OCI-LY3 (cell line): ENCODE measurements around the gene SYCP2L.

Experiments
- H2AFZ ChIP-seq: fragments of 200-600, 300-600 bp; shearing (Covaris generic); 2 replicates; pipeline ENCODE4 v1.6.0; 2014; ENCODE audit warnings: antibody characterized with exemption, low read depth, low read length
- H3K27ac ChIP-seq: fragments of 200-600, 300-600 bp; sonication (generic); 2 replicates; pipeline ENCODE4 v1.5.1; 2014; ENCODE audit warnings: mild to moderate bottlenecking, low read length, moderate library complexity, mixed read lengths
- H3K27me3 ChIP-seq: fragments of 200-600, 300-600 bp; sonication (generic); 2 replicates; pipeline ENCODE4 v1.6.1; 2014; ENCODE audit warnings: low read depth, low read length, mixed read lengths
- H3K36me3 ChIP-seq: fragments of 200-600, 300-600 bp; sonication (generic); replicated peaks from 2 replicates; pipeline ENCODE3; 2014; ENCODE audit warnings: low read depth, low read length, mixed read lengths
- H3K4me1 ChIP-seq: fragments of 300-600, 200-600 bp; sonication (generic); 2 replicates; pipeline ENCODE4 v1.6.1; 2014; ENCODE audit warnings: low read length, mixed read lengths
- H3K4me2 ChIP-seq: fragments of 200-600, 300-600 bp; sonication (generic); 2 replicates; pipeline ENCODE4 v1.6.1; 2014; ENCODE audit warnings: low read length, mixed read lengths
- H3K4me3 ChIP-seq: fragments of 300-600, 200-600 bp; sonication (generic); 2 replicates; pipeline ENCODE4 v1.5.1; 2014; ENCODE audit warnings: antibody characterized with exemption, mild to moderate bottlenecking, low read length, moderate library complexity
- H3K79me2 ChIP-seq: fragments of 300-600, 200-600 bp; shearing (Covaris generic); 2 replicates; pipeline ENCODE4 v1.6.1; 2014; ENCODE audit warnings: mild to moderate bottlenecking, low read length, mixed read lengths
- H3K9ac ChIP-seq: fragments of 300-600, 200-600 bp; shearing (Covaris generic); 2 replicates; pipeline ENCODE4 v1.6.0; 2014; ENCODE audit warnings: mild to moderate bottlenecking, low read length, moderate library complexity
- H3K9me3 ChIP-seq: fragments of 200-600, 300-600 bp; shearing (Covaris generic); 2 replicates; pipeline ENCODE4 v1.6.1; 2014; ENCODE audit warnings: low read length, mixed read lengths; ENCODE audit not compliant: insufficient read depth
- H4K20me1 ChIP-seq: fragments of 200-600, 300-600 bp; sonication (generic); 2 replicates; pipeline ENCODE4 v1.6.1; 2016; ENCODE audit warnings: low read length, mixed read lengths; ENCODE audit not compliant: insufficient read depth
- EZH2phosphoT487 ChIP-seq: fragments of 200-600 bp; shearing (Covaris generic); IDR thresholded peaks from 2 replicates; pipeline ENCODE4 v1.6.1; 2018; ENCODE audit warnings: antibody characterized with exemption, mixed run types, low read depth
- TF ChIP-seq, protein P1 (sequence below): fragments of 200-600, 300-600 bp; sonication (generic); IDR thresholded peaks from 2 replicates; pipeline ENCODE4 v1.5.1; 2014; ENCODE audit warnings: antibody characterized with exemption, low read length, low read depth

Gene SYCP2L

DNA sequence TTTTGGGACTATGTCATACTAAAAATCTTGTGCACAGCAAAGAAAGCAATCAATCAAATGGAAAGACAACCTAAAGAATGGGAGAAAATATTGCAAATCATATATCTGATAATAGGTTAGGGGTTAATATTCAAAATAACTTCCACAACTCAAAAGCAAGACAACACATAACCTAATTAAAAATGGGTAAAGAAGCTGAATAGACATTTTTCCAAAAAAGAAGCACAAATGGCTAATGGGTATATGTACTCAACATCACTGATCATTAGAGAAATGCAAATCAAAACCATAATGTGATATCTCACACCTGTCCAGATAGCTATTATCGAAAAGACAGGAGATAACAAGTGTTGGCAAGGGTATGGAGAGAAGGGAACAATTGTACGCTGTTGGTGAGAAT lies 53.0 kb downstream of the SYCP2L start:
- Histone ChIP-seq H3K27me3 (no peaks in the 10 kb centered on the region), H3K36me3 (no peaks in the 10 kb centered on the region), H3K9ac (no peak overlapping the region), H3K4me3 (no peak overlapping the region), H2AFZ (no peak overlapping the region), H4K20me1 (no peaks in the 10 kb centered on the region), H3K4me2 (no peak overlapping the region), H3K9me3 (no peaks in the 10 kb centered on the region), H3K27ac (no peak overlapping the region), H3K79me2 (no peaks in the 10 kb centered on the region), H3K4me1 (no peaks in the 10 kb centered on the region)
- TF ChIP-seq, protein P1, sequence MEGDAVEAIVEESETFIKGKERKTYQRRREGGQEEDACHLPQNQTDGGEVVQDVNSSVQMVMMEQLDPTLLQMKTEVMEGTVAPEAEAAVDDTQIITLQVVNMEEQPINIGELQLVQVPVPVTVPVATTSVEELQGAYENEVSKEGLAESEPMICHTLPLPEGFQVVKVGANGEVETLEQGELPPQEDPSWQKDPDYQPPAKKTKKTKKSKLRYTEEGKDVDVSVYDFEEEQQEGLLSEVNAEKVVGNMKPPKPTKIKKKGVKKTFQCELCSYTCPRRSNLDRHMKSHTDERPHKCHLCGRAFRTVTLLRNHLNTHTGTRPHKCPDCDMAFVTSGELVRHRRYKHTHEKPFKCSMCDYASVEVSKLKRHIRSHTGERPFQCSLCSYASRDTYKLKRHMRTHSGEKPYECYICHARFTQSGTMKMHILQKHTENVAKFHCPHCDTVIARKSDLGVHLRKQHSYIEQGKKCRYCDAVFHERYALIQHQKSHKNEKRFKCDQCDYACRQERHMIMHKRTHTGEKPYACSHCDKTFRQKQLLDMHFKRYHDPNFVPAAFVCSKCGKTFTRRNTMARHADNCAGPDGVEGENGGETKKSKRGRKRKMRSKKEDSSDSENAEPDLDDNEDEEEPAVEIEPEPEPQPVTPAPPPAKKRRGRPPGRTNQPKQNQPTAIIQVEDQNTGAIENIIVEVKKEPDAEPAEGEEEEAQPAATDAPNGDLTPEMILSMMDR = no peak
- TF ChIP-seq EZH2phosphoT487 = no peak

DNA sequence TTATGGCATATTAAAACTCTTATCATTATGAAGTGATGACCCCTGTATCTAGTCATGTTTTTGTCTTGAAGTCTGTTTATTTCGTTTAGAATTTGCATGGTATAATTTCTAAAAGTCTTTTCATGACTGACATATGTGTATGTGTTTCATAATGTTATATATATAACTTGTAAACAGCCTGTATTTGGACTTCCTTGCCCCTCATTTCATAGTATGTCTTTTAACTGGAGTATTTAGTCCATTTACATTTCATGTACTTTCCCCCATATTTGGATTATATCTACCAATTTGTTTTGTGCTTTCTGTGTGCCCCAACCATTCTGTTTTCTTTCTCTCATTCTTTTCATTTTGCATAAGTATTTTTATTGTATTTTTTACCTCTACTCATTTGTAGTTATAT lies 59.0 kb downstream of the SYCP2L start:
- H3K36me3 ChIP-seq = no peaks in the 10 kb centered on the region
- H3K4me3 ChIP-seq = no peak overlapping the region
- TF ChIP-seq, protein P1 = no peak
- no peak for TF ChIP-seq EZH2phosphoT487
- H3K27ac ChIP-seq = no peak overlapping the region
- no peaks in the 10 kb centered on the region for H3K27me3 ChIP-seq
- H3K9me3 ChIP-seq = no peaks in the 10 kb centered on the region
- H3K4me2 ChIP-seq = no peak overlapping the region
- H3K4me1 ChIP-seq = no peaks in the 10 kb centered on the region
- H3K79me2 ChIP-seq = no peaks in the 10 kb centered on the region
- H4K20me1 ChIP-seq = no peaks in the 10 kb centered on the region
- H2AFZ ChIP-seq = no peak overlapping the region
- H3K9ac ChIP-seq = no peak overlapping the region

DNA sequence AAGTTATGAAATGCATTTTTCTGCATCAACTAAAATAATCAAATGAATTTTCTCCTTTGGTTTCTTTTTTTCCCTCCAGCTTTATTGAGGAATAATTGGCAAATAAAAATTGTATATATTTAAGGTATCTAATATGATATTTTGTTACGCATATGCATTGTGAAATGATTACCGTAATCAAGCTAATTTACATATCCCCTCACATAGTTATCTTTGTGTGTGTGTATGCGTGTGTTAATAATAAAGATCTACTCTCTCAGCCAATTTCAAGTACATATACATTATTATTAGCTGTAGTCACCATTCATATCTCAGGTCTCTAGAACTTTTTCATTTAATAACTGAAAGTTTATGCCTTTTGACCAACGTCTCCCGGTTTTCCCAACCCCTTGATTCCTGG lies 61.1 kb downstream of the SYCP2L start:
- no peak for TF ChIP-seq EZH2phosphoT487
- TF ChIP-seq, protein P1 = no peak
- no peak overlapping the region for H3K27ac ChIP-seq
- H3K4me3 ChIP-seq = no peak overlapping the region
- no peaks in the 10 kb centered on the region for H3K9me3 ChIP-seq
- no peaks in the 10 kb centered on the region for H4K20me1 ChIP-seq
- H3K4me2 ChIP-seq = no peak overlapping the region
- H3K27me3 ChIP-seq = no peaks in the 10 kb centered on the region
- no peak overlapping the region for H2AFZ ChIP-seq
- H3K79me2 ChIP-seq = no peaks in the 10 kb centered on the region
- H3K9ac ChIP-seq = no peak overlapping the region
- H3K36me3 ChIP-seq = no peaks in the 10 kb centered on the region
- no peaks in the 10 kb centered on the region for H3K4me1 ChIP-seq

DNA sequence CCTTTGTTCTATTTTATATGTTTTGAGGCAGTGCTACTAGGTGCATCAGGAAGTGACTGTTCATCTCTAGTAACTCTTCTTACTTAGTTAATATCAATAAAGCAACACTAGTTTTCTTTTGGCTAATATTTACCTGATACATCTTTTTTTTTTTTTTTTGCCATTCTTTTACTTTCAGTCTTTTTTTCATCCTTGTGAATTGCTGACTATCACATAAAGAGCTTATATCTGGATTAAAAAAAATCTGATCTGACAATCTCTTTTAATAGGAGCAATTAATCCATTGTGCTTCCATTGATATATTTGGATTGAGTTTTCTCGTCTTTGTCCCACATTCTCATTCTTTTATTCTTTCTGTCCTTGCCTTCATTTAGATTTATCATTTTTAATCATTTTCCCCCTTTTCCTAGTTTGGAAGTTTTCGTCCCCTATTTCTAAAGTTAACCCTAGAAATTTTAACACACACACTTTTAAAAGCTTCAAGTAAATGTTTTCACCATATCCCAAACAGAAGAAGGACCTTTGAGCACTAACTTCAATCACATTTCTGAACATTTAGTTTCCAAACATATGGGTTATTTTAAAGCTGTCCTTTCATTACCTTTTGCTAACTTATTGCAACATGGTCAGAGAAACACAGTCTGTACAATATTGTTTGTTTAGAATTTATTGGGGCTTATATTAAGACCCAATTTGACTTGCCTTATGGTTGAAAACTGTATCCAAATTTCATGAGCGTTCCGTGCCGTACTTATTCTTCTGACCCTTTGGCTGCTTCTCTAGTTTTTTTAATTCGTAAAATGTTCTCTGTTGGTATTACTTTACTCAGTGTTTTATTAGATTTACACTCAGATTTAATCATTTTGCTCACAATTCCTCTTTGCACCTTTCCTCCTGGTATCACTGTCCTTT lies 63.0 kb downstream of the SYCP2L start:
- TF ChIP-seq, protein P1 = no peak
- no peak for TF ChIP-seq EZH2phosphoT487
- H3K27ac ChIP-seq = no peak overlapping the region
- H3K79me2 ChIP-seq = no peaks in the 10 kb centered on the region
- no peak overlapping the region for H2AFZ ChIP-seq
- H3K9ac ChIP-seq = no peak overlapping the region
- no peaks in the 10 kb centered on the region for H4K20me1 ChIP-seq
- no peaks in the 10 kb centered on the region for H3K9me3 ChIP-seq
- no peak overlapping the region for H3K4me3 ChIP-seq
- no peak overlapping the region for H3K4me2 ChIP-seq
- no peaks in the 10 kb centered on the region for H3K27me3 ChIP-seq
- H3K36me3 ChIP-seq = no peaks in the 10 kb centered on the region
- no peaks in the 10 kb centered on the region for H3K4me1 ChIP-seq
